Neural cell (in vitro differentiated cells): ENCODE results near the gene OPN1MW2.
"Not testable (repeated sequence)": the region's sequence is repeated elsewhere in the genome, so short reads cannot be mapped to it uniquely, and the experiment has no call there.

Experiments used
- CTCF ChIP-seq: fragments of 450-650 bp; IDR thresholded peaks from 2 replicates; pipeline ENCODE4 v1.5.1; 2014; ENCODE audit warnings: antibody characterized with exemption, mild to moderate bottlenecking, moderate library complexity; ENCODE audit not compliant: poor library complexity, severe bottlenecking
- REST ChIP-seq: IDR thresholded peaks from 2 replicates; pipeline ENCODE4 v1.6.1; 2012; ENCODE audit warnings: borderline replicate concordance
- TAF1 ChIP-seq: IDR thresholded peaks from 2 replicates; pipeline ENCODE4 v1.6.1; 2012; ENCODE audit warnings: low read depth

- not testable (repeated sequence) for TF ChIP-seq TAF1, CTCF, REST
Measured at GRCh38 chrX:154225292-154225691, 5.7 kb downstream of the OPN1MW2 start.
